Hematopoietic multipotent progenitor cell (in vitro differentiated cells): ENCODE data around the gene TMPRSS4. TPM values are rescaled to one million over a fixed set of nuclear protein-coding genes. Genes with fewer than 3 reads are reported as not detected.

Experiments
- DNase-seq, 3 donors: peaks; one replicate each; pipeline ENCODE4 v3.0.0-alpha.2; 2011 to 2015; ENCODE audit warnings: low read depth in 2 of 3, low spot score in 2 of 3
- total RNA-seq: library from RNA; depleted of rRNA; stranded (reverse); fragments of >200 nt; gene quantifications from one replicate; pipeline ENCODE4 v1.2.3, GENCODE V29; 2012

TMPRSS4 gene
- total RNA-seq, 1 donor = not detected

- DNase-seq = no peak
Observed at GRCh38 chr11:118151431-118151830, 74.6 kb downstream of the TMPRSS4 start.

GRCh38 chr11:118152020-118152551 lies 75.2 kb downstream of the TMPRSS4 start:
- DNase-seq = no peak

GRCh38 chr11:118152552-118153471 lies 75.9 kb downstream of the TMPRSS4 start, which contains the start of gene SCN4B:
SCN4B (minus strand) TSS chr11:118152823; CDS start chr11:118152673, 150 bp downstream.
- peak in 1 of 3 donors; percentile 14 for DNase-seq

GRCh38 chr11:118153516-118153915 lies 76.6 kb downstream of the TMPRSS4 start:
- DNase-seq = no peak

GRCh38 chr11:118153976-118154375 lies 77.1 kb downstream of the TMPRSS4 start:
- DNase-seq = no peak

DNA sequence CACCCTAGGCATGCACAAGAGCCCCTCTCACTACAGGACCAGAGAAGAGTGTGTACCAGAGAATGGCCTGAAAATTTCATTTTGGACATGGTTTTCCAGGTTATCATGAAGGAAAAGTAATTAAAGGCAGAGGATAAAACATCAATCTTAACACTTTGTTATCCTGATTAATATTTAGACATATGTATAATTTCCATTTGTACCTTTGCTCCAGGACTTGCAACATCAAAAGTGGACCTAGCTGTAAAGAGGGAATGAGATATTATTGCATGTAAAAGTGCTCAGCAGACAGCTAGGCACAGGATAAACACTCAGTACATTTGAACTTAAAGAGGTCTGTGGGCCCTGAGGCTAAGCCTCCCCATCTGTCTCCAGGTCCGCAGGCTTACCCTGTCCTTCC lies 77.8 kb downstream of the TMPRSS4 start:
- DNase-seq = no peak

DNA sequence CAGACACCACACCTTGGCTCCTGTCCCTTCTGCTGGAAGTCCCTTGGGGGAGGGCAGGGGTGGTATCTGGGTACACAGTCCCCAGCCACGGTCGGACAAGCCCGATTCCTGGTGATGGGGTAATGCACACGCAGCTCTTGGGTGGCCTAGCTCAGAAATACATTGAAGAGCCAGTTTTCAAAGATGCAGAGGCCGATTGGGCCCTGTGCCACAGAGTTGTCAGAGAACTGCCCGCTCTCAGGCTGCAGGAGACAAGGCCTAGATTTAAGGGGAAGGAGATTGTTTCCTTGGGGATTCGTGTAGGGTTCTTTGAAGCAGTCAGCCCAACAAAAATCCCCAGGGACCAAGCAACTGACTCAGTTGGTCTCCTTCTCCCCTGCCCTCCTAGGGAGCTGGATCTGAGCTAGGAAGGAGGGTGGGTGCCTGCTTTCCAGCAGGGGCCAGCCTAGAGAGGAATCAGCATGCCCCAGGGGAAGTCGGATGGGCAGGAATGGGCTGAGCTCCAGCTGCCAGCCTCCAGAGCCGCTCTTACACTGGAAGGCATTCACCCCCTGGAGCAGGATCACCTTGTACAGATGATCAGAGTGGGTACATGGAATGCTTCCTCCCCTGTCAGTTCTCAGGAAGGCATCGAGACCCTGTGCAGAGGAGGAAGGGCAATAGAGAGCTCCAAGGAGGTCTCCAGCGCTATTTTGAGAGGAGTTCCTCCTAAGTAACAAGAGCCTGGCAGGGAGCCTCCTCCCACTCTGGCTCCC lies 79.1 kb downstream of the TMPRSS4 start:
- DNase-seq = no peak

DNA sequence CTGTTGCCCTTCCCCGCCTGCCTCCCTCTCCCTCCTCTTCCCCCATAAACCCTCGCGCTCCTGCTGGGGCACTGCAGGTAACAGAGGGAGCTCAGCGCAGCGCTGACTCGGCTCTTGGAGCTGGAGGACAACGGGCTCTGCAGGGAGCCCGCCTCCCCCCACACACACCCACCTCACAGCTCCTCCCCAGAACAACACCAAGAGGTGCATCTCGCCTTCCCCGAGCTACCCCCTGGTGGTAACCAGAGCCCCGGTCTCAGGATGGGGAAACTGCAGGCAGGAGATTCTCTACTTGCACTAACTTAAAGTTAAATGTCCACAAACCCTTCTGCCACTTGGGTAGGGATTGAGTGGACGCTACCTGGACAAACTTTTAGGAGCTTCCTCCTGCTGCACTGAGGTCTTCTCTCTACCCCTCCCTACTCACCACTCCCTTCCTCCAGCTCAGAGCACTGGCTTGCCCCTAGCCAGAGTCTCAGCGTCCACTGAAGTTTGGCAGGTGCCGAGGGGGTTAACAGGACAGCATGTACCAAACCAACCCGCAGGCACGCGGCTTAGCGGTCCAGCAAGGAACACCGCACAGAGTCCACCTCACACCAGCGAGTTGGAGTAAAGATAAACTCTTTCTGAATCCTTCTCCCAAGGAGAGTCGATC lies 79.8 kb downstream of the TMPRSS4 start:
- peak in 2 of 3 donors; percentile 44 to 62 for DNase-seq

GRCh38 chr11:118157186-118157895 lies 80.5 kb downstream of the TMPRSS4 start:
- DNase-seq = no peak

GRCh38 chr11:118161786-118162185 lies 84.9 kb downstream of the TMPRSS4 start:
- DNase-seq = no peak

- DNase-seq = no peak
Observed at GRCh38 chr11:118162846-118163245, 86.0 kb downstream of the TMPRSS4 start.

DNA sequence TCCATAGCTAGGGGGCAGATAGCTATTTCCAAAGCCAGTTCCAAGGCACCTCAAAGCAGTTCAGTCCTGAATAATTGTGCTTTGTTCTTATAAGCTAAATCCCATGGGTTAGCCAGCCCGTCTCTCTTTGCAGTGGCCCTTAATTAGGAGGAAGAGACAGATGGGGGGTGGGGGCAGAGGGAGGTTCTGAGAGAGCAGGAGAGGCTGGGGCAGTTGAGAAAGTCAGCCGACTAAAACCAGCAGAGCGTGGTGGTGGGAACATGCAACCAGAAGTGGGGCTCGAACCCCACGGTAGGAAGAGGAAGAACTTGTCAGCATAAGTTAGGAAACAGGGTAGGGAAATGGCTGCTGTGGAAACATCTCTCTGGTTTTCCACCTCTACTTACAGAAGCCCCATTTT lies 86.6 kb downstream of the TMPRSS4 start:
- DNase-seq = no peak

GRCh38 chr11:118164885-118165284 lies 88.0 kb downstream of the TMPRSS4 start:
- no peak for DNase-seq

DNA sequence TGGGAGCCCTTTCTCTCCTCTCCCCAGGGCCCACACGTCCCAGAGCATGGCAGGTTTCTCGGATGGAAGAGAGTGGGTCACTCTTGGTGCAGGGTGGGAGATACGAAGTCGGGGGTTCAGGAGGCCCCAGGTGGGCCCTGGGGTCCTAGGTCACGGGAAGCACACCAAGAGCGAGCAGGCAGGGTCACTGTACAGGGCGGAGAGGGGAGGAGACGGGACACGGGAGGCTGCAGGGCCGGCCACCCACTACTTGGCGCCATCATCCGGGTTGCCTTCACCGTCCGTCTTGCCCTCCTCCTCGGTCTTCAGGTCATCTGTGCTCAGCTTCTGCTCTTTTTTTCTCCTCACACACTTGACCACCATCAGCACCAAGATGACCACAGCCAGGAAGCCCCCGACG lies 89.8 kb downstream of the TMPRSS4 start:
- DNase-seq = no peak

DNA sequence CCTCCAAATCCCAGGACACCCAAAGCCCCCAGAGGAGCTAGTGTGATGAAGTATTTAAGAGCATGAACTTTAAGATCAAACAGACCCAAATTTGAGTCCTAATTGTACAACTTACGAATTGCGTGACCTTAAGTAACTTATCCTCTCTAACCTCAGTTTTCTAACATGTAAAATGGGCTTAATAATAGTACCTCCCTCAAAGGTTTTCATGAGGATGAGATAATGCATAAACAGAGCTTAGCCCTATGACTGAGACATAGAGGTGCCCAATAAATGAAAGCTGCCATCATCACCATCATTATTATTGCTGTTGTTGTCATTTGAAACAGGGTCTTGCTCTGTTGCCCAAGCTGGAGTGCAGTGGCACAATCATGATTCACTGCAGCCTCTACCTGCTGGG lies 90.4 kb downstream of the TMPRSS4 start:
- no peak for DNase-seq

DNA sequence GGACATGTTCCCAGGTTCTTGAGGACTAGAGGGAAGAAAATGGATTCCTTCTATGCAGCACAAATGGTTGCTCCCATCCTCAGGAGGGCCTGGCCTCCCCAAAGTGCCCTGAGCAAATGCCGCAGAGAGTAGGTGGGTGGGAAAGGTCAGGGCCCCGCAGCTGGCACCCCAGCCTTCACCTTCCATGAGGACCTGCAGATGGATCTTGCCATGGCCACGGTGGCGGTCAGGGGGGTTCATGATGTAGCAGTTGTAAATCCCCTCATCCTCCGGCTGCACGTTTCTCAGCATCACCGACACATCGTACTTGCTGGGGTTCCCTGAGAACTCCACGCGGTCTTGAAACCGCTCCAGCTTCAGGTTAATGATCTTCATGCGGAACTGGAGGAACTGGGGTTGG lies 91.0 kb downstream of the TMPRSS4 start:
- no peak for DNase-seq

- DNase-seq = no peak
Observed at GRCh38 chr11:118168316-118168715, 91.4 kb downstream of the TMPRSS4 start.

GRCh38 chr11:118168751-118169150 lies 91.9 kb downstream of the TMPRSS4 start:
- no peak for DNase-seq

DNA sequence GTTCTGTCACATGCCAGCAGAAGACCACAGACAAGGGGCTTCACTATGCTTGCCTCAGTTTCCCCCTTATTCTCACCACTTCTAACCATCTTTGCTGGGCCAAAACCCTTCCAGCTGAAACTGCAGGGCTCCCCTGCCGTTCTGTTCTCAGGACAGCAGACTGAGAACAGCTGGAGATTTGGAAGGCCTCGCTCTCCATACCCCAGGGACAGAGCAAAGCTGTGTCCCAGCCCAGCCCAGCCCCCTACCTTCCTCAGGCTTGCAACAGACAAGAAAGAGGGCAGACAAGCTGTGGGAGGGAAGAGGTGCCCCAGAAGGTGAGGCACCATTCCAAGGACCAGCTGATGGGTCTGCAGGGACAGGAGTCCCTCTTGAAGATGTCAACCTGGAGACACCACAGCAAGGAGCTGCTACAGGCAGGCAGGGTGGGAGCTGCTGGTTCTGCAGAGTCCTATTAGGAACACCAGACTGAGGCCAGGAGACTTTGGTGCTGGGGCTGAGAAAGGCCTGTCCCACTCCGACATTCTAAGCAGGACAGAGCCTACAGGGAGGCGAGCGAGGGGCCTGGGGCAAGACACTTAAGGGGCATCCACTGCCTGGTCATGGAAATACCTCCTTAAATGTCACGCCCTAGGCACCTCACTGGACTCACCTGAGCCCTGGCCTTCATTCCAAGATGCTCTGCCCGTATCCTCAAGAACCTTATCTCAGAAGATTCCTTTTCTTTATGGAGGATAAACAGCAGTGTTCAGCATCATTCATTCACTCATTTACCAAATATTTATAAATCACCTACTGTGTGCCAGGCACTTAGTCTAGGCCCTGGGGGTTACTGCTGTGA lies 92.6 kb downstream of the TMPRSS4 start:
- DNase-seq = no peak
